Upper lobe of right lung (tissue), 1 donor: ENCODE data around the gene CAPN11. TPM values are rescaled to one million over a fixed set of nuclear protein-coding genes. Genes with fewer than 3 reads are reported as not detected.

Source experiments
- ATAC-seq: fragments of 200-7000 bp; cut with Tn5 transposase; one replicate; pipeline ENCODE4 v1.9.1; 2020; ENCODE audit warnings: mild to moderate bottlenecking, moderate library complexity
- DNase-seq: peaks from one replicate; pipeline ENCODE4 v3.0.0-alpha.2; 2020
- H3K27ac ChIP-seq: fragments of 200-600 bp; one replicate; pipeline ENCODE4 v1.8.0; 2022
- H3K27me3 ChIP-seq: fragments of 200-600 bp; one replicate; pipeline ENCODE4 v1.8.0; 2022; ENCODE audit warnings: mild to moderate bottlenecking
- H3K36me3 ChIP-seq: fragments of 200-600 bp; one replicate; pipeline ENCODE4 v1.8.0; 2022
- H3K4me1 ChIP-seq: fragments of 200-600 bp; one replicate; pipeline ENCODE4 v1.8.0; 2022
- H3K4me3 ChIP-seq: fragments of 200-600 bp; one replicate; pipeline ENCODE4 v1.8.0; 2022; ENCODE audit warnings: mild to moderate bottlenecking
- H3K9me3 ChIP-seq: fragments of 200-600 bp; one replicate; pipeline ENCODE4 v1.8.0; 2022
- CTCF ChIP-seq: fragments of 200-600 bp; IDR thresholded peaks from one replicate; pipeline ENCODE4 v1.8.0; 2022; ENCODE audit warnings: antibody characterized with exemption
- intact Hi-C: fragments of 100-400 bp; cut with DNase I; formaldehyde crosslinking; loops from one replicate; pipeline ENCODE4 v1.11.0; 2022
- total RNA-seq: library from RNA; stranded (reverse); fragmentation: NEBNext Ultra II Directional; extraction: Animal tissue kit (Norgen Biotek cat#: 25700); gene quantifications from one replicate; pipeline ENCODE4 v1.2.1, GENCODE V29; 2021
- donor health status: DM: no; HTN: yes; CAD: no; lungs with severe emphysema.

CAPN11 gene
- total RNA-seq, 1 donor from 2014 or later: 1.6 TPM

- H3K27me3 ChIP-seq: no peaks in the 10 kb centered on the region
- H3K4me1 ChIP-seq: peaks cover 37% of the 10 kb centered on the region
- DNase-seq (no peak), ATAC-seq (no peak)
- intact Hi-C loops: no loop called here
- peaks cover 20% of the 10 kb centered on the region for H3K36me3 ChIP-seq
- no peaks in the 10 kb centered on the region for H3K9me3 ChIP-seq
- H3K27ac ChIP-seq: peak overlapping the region; percentile 11
- TF ChIP-seq CTCF: no peak
- no peak overlapping the region for H3K4me3 ChIP-seq
These were observed 67.9 kb downstream of the CAPN11 start for GRCh38 chr6:44226368-44227147.

GRCh38 chr6:44227148-44227793 lies 68.7 kb downstream of the CAPN11 start:
- no peaks in the 10 kb centered on the region for H3K27me3 ChIP-seq
- intact Hi-C loops: no loop called here
- H3K4me1 ChIP-seq: peaks cover 29% of the 10 kb centered on the region
- no peaks in the 10 kb centered on the region for H3K9me3 ChIP-seq
- ATAC-seq (no peak), DNase-seq (no peak)
- no peak overlapping the region for H3K27ac ChIP-seq
- H3K36me3 ChIP-seq: peaks cover 27% of the 10 kb centered on the region
- no peak for TF ChIP-seq CTCF
- no peak overlapping the region for H3K4me3 ChIP-seq

- intact Hi-C loops: no loop called here
- no peak for TF ChIP-seq CTCF
- Histone ChIP-seq H3K4me3 (no peak overlapping the region), H3K36me3 (peaks cover 34% of the 10 kb centered on the region), H3K27me3 (no peaks in the 10 kb centered on the region), H3K27ac (no peak overlapping the region), H3K9me3 (no peaks in the 10 kb centered on the region), H3K4me1 (peaks cover 22% of the 10 kb centered on the region)
- DNase-seq (no peak), ATAC-seq (no peak)
These were observed 69.4 kb downstream of the CAPN11 start for GRCh38 chr6:44228031-44228430.

- TF ChIP-seq CTCF: no peak
- no peak overlapping the region for H3K27ac ChIP-seq
- no peaks in the 10 kb centered on the region for H3K27me3 ChIP-seq
- no peaks in the 10 kb centered on the region for H3K9me3 ChIP-seq
- intact Hi-C loops: no loop called here
- peaks cover 25% of the 10 kb centered on the region for H3K4me1 ChIP-seq
- no peak for ATAC-seq
- no peak for DNase-seq
- no peak overlapping the region for H3K4me3 ChIP-seq
- H3K36me3 ChIP-seq: peaks cover 38% of the 10 kb centered on the region
These were observed 69.8 kb downstream of the CAPN11 start for GRCh38 chr6:44228433-44228832.

- TF ChIP-seq CTCF: no peak
- peaks cover 28% of the 10 kb centered on the region for H3K4me1 ChIP-seq
- DNase-seq (no peak), ATAC-seq (no peak)
- no peak overlapping the region for H3K27ac ChIP-seq
- no peak overlapping the region for H3K4me3 ChIP-seq
- H3K9me3 ChIP-seq: no peaks in the 10 kb centered on the region
- intact Hi-C loops: no loop called here
- no peaks in the 10 kb centered on the region for H3K27me3 ChIP-seq
- H3K36me3 ChIP-seq: peaks cover 38% of the 10 kb centered on the region
These were observed 70.2 kb downstream of the CAPN11 start for GRCh38 chr6:44228836-44229235.
